Upper lobe of left lung (tissue), 4 donors: ENCODE results near the gene MLH1.

Experiments used
- EP300 ChIP-seq, 4 donors: sonication (generic); formaldehyde crosslinking; IDR thresholded peaks; one replicate each; pipeline ENCODE4 v1.5.1; 2017; ENCODE audit warnings: antibody characterized with exemption in 4 of 4, control low read depth in 2 of 4
- POLR2A ChIP-seq, 4 donors: fragments of 450-650 bp; IDR thresholded peaks; one replicate each; pipeline ENCODE4 v1.5.1; 2016 to 2017; ENCODE audit warnings: antibody characterized with exemption in 4 of 4, mild to moderate bottlenecking in 2 of 4

- TF ChIP-seq EP300 (IDR thresholded peaks at IDR 0.05) (no peak), POLR2A (IDR thresholded peaks at IDR 0.05) (no peak)
Measured at GRCh38 chr3:36989005-36989404, 4.3 kb upstream of the MLH1 start.
